DMS114 treated with DMSO at 0.1 percent for 48 hours (cell line): Measurements from ENCODE around the gene S100A14.

Experiments used
- DNase-seq: peaks from one replicate; lab custom pipeline; 2025; ENCODE audit not compliant: unreplicated experiment; lab: John Stamatoyannopoulos, UW

S100A14 gene

GRCh38 chr1:153616917-153617311 lies 789 bp upstream of the S100A14 start:
- DNase-seq: no peak

GRCh38 chr1:153615406-153615805 lies 719 bp downstream of the S100A14 start:
- DNase-seq: no peak

- no peak for DNase-seq
Observed at GRCh38 chr1:153614906-153615305, 1.2 kb downstream of the S100A14 start.

- no peak for DNase-seq
Observed at GRCh38 chr1:153614189-153614900, 1.8 kb downstream of the S100A14 start.

GRCh38 chr1:153613406-153613805 lies 2.7 kb downstream of the S100A14 start:
- no peak for DNase-seq

GRCh38 chr1:153612755-153613331 lies 3.3 kb downstream of the S100A14 start, which contains the start of gene S100A16:
TSS of gene S100A16 (minus strand) at chr1:153613137. CDS start at chr1:153608151, 4,986 bp downstream.
- no peak for DNase-seq

- no peak for DNase-seq
Observed at GRCh38 chr1:153612111-153612754, 3.9 kb downstream of the S100A14 start.

- no peak for DNase-seq
Observed at GRCh38 chr1:153611356-153611755, 4.8 kb downstream of the S100A14 start.

GRCh38 chr1:153610811-153611301 lies 5.3 kb downstream of the S100A14 start:
- no peak for DNase-seq

- DNase-seq: no peak
Observed at GRCh38 chr1:153610334-153610733, 5.8 kb downstream of the S100A14 start.

GRCh38 chr1:153609585-153609907 lies 6.6 kb downstream of the S100A14 start:
- no peak for DNase-seq

GRCh38 chr1:153608742-153609584 lies 7.2 kb downstream of the S100A14 start:
- no peak for DNase-seq

- no peak for DNase-seq
Observed at GRCh38 chr1:153608089-153608682, 7.9 kb downstream of the S100A14 start.

GRCh38 chr1:153607381-153607780 lies 8.7 kb downstream of the S100A14 start:
- DNase-seq: no peak

- no peak for DNase-seq
Observed at GRCh38 chr1:153606194-153606593, 9.9 kb downstream of the S100A14 start.

- DNase-seq: no peak
Observed at GRCh38 chr1:153602749-153603148, 13.4 kb downstream of the S100A14 start.

- no peak for DNase-seq
Observed at GRCh38 chr1:153599847-153600246, 16.3 kb downstream of the S100A14 start.

- no peak for DNase-seq
Observed at GRCh38 chr1:153598309-153599172, 17.6 kb downstream of the S100A14 start.

GRCh38 chr1:153597206-153597605 lies 18.9 kb downstream of the S100A14 start:
- no peak for DNase-seq

GRCh38 chr1:153592748-153593147 lies 23.4 kb downstream of the S100A14 start:
- DNase-seq: no peak
